Hippocampal formation (tissue), 2 donors: ENCODE data around the gene DNLZ.

ENCODE experiments used
- DNase-seq, 2 donors: peaks; one replicate each; lab custom pipeline; 2025; lab: John Stamatoyannopoulos, UW

Gene DNLZ

GRCh38 chr9:136376457-136376856 is 12.9 kb upstream of the DNLZ start:
- no peak for DNase-seq

GRCh38 chr9:136375096-136375495 is 11.6 kb upstream of the DNLZ start:
- DNase-seq = no peak

- no peak for DNase-seq
Measured at GRCh38 chr9:136374183-136374575, 10.6 kb upstream of the DNLZ start.

GRCh38 chr9:136373300-136374182 is 10.0 kb upstream of the DNLZ start, which contains the start of gene CARD9:
Gene CARD9 (minus strand): TSS chr9:136373669. CDS start chr9:136372078, 1,591 bp downstream.
- DNase-seq = peak in 1 of 2 donors; percentile 43

GRCh38 chr9:136372561-136373299 is 9.2 kb upstream of the DNLZ start:
- DNase-seq = peak in 1 of 2 donors; percentile 29

- DNase-seq = no peak
Measured at GRCh38 chr9:136372006-136372405, 8.5 kb upstream of the DNLZ start.

- DNase-seq = no peak
Measured at GRCh38 chr9:136371533-136371880, 8.0 kb upstream of the DNLZ start.

- no peak for DNase-seq
Measured at GRCh38 chr9:136370687-136371532, 7.4 kb upstream of the DNLZ start.

GRCh38 chr9:136370037-136370436 is 6.5 kb upstream of the DNLZ start:
- no peak for DNase-seq

- DNase-seq = no peak
Measured at GRCh38 chr9:136368190-136368589, 4.6 kb upstream of the DNLZ start.

GRCh38 chr9:136367296-136368145 is 4.0 kb upstream of the DNLZ start:
- no peak for DNase-seq

- no peak for DNase-seq
Measured at GRCh38 chr9:136366826-136367225, 3.3 kb upstream of the DNLZ start.

- DNase-seq = peak in 1 of 2 donors; percentile 11
Measured at GRCh38 chr9:136365775-136366222, 2.3 kb upstream of the DNLZ start.

- DNase-seq = no peak
Measured at GRCh38 chr9:136364942-136365774, 1.6 kb upstream of the DNLZ start.

- DNase-seq = no peak
Measured at GRCh38 chr9:136363949-136364748, 605 bp upstream of the DNLZ start.

- DNase-seq = no peak
Measured at GRCh38 chr9:136362450-136362784, 1.1 kb downstream of the DNLZ start.

GRCh38 chr9:136361754-136362449 is 1.6 kb downstream of the DNLZ start:
- DNase-seq = no peak

- DNase-seq = no peak
Measured at GRCh38 chr9:136361047-136361753, 2.3 kb downstream of the DNLZ start.
